Fibroblast of mammary gland (primary cell): ENCODE results near the gene MAP7D1.
"Not testable (repeated sequence)": the region's sequence is repeated elsewhere in the genome, so short reads cannot be mapped to it uniquely, and the experiment has no call there.

ENCODE experiments used
- DNase-seq: peaks from one replicate; pipeline ENCODE4 v3.0.0-alpha.2; 2010; ENCODE audit warnings: low read depth
- H3K4me3 ChIP-seq: 2 replicates; pipeline ENCODE4 v1.5.1; 2011; ENCODE audit warnings: low read depth, mild to moderate bottlenecking, low read length, moderate library complexity; ENCODE audit not compliant: control insufficient read depth
- CTCF ChIP-seq: conservative IDR thresholded peaks from 2 replicates; pipeline ENCODE4 v1.5.1; 2011; ENCODE audit warnings: low read depth, low read length, inconsistent platforms; ENCODE audit not compliant: control insufficient read depth, insufficient read depth

Gene MAP7D1

GRCh38 chr1:36222481-36223380, 66.8 kb downstream of the MAP7D1 start:
- peak overlapping the region; percentile 58 for H3K4me3 ChIP-seq
- DNase-seq, result peak; percentile 28
- no peak for TF ChIP-seq CTCF

- DNase-seq, result peak; percentile 79
- peak overlapping the region; percentile 58 for H3K4me3 ChIP-seq
- no peak for TF ChIP-seq CTCF
These were observed 67.5 kb downstream of the MAP7D1 start for GRCh38 chr1:36223381-36223995.

GRCh38 chr1:36223996-36224536, 68.1 kb downstream of the MAP7D1 start, which contains the start of gene THRAP3:
Gene THRAP3 (plus strand): TSS chr1:36224443. CDS start chr1:36282564, 58,121 bp downstream.
- no peak for TF ChIP-seq CTCF
- peak; percentile 99 for DNase-seq
- peak within 1 kb of the TSS; percentile 83 for H3K4me3 ChIP-seq

- peak; percentile 48 for TF ChIP-seq CTCF
- DNase-seq, result peak; percentile 83
- peak overlapping the region; percentile 83 for H3K4me3 ChIP-seq
These were observed 68.8 kb downstream of the MAP7D1 start for GRCh38 chr1:36224537-36225282.

GRCh38 chr1:36225283-36225899, 69.4 kb downstream of the MAP7D1 start:
- H3K4me3 ChIP-seq, result peak overlapping the region; percentile 83
- DNase-seq, result peak; percentile 28
- TF ChIP-seq CTCF, result no peak

- not testable (repeated sequence) for DNase-seq, H3K4me3 ChIP-seq
These were observed 74.3 kb downstream of the MAP7D1 start for GRCh38 chr1:36230279-36230678.
